Measurements from ENCODE around the gene ATP11A.
"Not testable (repeated sequence)": the region's sequence is repeated elsewhere in the genome, so short reads cannot be mapped to it uniquely, and the experiment has no call there.

The ATP11A gene

DNA sequence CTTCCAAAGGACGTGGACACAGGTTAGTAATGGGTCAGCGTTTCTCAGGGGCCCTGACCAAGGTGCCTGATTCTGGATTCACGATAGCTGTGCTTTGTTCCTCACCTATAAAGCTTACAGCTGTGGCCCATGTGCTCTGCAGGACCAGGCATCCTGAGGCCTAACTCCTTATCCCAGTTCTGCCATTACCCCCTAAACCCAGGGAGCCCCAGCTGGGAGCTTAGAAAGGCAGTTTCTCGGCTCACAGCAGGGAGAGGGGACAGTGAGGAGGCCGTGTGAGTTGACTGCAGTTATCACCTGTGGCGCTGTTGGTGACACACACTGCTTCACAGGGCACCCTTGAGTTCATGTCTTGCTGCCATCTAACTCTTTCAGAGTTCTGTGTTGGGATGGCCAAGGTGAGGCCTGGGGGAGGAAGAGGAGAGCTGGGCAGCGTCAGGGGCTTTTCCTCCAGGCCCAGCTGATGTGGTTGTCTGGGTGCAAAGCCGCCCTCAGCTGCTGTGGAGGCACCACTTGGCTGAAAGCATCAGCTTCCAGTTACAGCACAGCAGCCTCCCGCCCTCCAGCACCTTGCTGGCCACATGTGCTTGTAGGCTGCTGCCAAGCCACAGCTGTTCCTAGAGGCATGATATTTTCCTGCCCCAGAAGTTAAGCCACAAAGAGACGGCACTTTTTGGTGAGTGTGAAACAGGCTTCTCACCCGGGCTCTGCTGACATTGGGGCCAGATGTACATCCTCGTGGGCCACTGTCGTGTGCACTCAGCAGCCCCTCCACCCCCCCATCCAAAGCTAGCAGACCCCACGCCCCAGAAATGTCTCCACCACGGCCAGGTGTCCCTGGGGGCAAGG lies 179.6 kb downstream of the ATP11A start:
- no peak for DNase-seq

DNA sequence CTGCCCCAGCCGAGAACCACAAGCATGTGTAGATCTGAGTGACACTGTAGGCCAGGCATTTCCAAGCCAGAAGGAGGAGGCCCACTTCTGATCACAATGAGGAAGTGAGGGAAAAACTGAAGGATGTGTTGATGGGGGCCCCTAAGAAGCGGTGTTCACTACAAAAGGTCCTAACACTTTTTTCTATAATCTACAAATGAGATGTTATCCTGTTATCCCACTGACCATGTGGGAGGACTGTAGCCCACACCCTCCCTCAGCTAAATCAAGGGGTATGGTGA lies 180.2 kb downstream of the ATP11A start:
- no peak for DNase-seq

DNA sequence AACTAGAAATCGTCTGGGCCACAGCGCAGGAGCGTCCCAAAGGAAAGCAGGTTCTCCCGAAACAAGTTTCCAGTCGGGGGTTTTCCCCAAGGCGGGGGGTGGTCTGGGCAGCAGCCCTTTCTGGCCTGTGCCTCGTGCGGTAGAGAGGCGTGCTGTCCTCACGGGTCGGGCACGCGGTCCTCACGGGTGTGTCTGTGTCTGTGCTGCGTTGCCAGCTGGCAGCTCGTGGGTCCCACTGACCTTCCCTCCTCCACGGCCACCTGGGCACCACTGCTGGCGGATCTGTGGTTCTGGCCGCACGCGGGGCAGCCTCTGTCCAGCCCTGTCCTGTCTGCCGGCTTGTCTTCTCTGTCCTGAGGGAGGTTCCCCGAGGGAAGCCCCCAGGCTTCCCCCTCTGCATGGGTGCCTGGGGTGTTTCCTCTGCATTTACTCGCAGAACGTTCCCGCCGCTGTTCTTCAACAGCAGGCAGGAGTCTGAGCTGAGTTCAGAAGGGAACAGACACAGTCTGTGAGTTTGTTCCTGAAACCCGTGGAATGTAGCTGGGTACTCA lies 181.0 kb downstream of the ATP11A start:
- DNase-seq, result no peak

DNA sequence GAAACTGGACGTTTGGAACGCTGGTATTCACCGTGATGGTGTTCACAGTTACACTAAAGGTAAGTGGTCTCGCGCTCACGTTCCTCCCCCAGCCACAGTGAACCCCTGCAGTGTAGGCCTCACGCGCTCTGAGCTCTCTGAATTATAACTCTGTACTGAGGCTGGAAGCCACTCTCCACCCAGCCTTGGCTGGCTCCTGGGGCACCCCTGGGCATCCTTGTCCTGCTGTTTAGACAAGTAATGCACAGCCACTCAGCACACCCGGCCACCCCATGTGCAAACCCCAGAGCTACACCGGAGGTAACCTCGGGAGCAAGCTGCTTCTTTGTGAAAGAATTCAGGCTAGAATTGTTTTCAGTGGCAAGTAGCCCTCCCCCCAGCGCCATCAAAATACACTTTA lies 181.9 kb downstream of the ATP11A start:
- DNase-seq, result no peak

DNA sequence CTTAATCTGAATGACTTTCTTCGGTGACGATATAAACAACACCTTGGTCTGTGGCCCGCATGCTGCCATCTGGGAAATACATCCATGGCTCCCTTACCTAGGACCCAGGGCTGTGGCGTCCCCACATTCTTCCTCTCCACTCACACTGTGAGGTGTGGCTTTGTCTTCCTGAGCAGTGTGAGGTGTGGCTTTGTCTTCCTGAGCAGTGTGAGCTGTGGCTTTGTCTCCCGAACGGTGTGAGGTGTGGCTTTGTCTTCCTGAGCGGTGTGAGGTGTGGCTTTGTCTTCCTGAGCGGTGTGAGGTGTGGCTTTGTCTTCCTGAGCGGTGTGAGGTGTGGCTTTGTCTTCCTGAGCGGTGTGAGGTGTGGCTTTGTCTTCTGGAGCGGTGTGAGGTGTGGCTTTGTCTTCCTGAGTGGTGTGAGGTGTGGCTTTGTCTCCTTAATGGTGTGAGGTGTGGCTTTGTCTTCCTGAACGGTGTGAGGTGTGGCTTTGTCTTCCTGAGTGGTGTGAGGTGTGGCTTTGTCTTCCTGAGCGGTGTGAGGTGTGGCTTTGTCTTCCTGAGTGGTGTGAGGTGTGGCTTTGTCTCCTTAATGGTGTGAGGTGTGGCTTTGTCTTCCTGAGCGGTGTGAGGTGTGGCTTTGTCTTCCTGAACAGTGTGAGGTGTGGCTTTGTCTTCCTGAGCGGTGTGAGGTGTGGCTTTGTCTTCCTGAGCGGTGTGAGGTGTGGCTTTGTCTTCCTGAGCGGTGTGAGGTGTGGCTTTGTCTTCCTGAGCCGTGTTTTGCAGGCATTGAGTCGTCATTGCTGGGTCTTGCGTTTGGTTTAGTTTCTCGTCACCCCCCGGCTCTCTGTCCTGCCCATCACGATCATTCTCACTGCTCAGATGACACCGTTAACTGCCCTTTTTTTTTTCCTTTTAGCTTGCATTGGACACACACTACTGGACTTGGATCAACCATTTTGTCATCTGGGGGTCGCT lies 183.1 kb downstream of the ATP11A start:
- not testable (repeated sequence) for DNase-seq

DNA sequence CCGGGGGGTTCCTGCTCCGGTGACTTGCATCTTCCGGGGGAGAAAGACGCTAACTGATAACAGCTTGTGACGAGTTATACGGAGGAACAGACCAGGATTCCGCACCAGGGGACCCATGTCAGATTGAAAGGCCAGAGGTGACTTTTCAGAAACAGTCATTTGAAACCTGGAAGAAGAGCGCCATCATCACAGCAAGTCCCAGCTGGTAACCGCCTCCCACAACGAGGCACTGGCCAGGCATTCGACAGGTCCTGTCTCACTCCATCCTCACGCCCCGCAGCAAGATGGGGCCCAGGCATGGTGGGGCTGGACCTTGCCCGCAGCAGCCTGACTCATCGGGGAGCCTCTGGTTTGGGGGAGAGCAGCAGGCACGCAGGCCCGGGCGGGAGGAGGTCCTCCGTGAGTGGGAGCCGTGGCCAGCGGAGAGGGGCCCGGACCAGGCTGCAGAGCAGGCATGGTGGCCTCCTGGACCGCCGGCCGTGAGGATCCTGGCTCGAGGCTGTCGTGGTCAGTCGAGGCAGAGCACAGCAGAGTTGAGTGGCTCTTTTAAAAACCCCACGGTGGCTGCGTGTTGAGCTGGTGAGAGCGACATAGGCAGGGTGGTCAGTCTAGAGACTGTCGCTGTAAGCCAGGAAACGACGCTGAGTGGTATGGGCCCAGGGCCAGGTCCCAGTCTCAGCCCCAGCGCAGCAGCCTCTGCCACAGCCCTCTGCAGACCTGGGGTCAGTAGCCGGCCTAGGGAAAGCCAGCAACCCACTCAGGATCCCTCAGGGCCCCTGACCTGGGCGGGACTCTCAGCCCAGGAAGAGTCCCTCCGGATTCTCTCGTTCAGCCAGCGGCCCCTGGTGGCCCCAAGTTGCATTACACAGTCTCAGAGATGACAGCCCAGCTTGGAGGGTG lies 184.3 kb downstream of the ATP11A start:
- peak in 2 of 4 experiments; percentile 38 to 50 for DNase-seq

DNA sequence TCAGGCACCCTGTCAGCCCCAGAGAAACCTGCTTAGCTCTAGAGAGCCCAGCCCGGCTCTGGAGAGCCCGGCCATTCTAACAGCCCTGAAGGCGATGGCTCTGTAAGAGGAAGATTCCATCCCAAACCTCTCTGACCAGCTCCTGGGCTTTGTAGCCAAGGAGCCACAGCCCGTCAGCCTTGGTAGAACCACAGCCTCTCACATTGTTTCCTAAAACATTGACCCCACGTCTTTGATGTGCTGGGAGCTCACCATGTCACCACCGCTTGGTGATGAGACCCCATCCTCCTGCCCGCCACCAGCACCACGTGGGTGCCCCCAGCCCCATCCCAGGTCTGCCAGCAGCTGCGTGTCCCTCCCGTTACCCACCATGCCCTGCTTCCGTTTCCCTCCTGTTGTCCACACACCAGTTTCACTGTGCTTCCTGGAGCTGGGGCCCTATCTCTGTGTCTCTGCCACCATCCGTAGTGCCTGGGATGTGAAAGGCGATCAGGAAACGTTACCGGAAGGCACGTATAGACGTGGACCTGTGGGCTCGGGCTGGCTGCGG lies 185.0 kb downstream of the ATP11A start:
- no peak for DNase-seq

DNA sequence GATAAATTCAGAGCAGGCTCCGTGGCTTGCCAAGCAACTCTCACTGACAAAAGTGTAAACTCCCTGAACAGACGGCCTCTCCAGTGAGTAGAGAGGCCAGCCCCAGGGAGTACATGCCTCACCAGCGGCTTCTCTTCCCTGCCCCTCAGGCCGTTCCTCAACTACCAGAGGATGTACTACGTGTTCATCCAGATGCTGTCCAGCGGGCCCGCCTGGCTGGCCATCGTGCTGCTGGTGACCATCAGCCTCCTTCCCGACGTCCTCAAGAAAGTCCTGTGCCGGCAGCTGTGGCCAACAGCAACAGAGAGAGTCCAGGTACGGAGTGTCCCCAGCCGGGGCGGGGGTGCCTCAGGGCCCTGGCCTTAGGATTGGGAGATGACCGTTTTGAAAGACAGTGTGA lies 185.8 kb downstream of the ATP11A start:
- DNase-seq, result no peak

DNA sequence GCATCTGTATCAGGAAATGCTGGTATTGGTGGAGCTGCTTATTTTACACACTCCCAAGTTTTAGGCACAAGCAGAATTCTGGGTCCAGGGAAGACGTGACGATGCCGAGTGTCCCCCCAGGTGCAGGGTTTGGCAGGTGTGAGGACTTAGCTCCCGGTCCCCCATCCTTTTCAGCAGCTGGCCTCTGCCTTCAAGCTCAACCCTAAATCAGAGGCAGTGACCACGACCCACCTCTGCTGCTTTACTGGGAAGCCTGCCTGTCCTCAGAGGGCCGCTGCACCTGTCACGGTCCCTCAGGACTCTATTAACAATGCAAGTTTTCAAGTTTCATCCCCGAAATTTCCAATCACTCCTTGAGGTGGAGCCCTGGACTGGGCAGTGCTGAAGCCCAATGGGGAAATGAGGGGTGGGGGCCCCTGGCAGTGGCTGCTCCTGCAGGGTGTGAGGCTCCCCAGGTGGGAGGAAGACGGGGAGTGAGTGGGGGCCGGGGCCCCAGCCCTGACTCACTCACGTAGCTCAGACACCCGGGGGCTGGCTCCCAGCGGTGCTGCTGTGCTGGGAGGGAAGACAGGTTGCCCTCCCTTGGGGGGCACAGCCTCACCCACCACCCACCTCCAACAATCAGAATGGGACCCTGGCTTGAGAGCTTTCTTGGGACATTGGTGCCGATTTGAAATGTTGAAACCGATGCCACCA lies 186.6 kb downstream of the ATP11A start:
- DNase-seq, result no peak

DNA sequence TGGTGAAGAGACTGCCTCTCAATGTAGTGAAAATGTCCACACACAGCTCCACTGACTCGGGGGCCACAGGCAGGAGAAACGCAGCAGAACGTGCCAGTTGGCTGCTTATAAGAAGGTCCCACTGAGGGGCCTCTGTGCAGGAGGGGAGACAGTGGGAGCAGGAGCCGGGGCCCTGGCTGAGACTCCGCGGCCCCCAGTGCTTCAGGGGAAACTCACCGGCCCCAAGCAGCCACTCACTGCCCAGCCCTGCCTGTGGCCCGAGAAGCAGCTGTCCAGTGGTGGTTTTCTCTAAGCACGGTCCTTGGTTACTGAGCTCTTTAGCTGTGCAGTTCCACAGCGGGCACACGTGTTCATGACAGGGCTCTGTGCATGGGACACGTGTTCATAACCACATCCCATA lies 187.2 kb downstream of the ATP11A start:
- no peak for DNase-seq

DNA sequence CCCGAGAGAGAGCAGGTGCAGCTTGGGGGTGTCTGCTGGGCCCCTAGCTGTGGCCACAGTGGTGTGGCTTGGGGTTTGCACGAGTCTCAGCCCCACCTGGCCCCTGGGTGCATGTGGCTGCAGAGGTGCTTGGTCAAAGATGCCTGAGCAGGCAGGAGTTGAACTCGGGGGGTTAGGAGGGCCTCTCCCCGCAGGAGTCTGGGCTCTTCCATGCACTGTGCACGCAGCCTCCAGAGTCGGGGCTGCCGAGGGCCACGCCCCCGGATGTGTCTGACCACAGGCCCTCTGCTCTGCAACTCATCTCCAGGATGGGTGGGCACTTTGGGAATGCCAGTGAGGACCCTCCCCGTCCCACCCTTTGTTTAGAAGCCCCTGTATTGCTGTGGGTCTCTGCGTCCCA lies 187.7 kb downstream of the ATP11A start:
- no peak for DNase-seq

DNA sequence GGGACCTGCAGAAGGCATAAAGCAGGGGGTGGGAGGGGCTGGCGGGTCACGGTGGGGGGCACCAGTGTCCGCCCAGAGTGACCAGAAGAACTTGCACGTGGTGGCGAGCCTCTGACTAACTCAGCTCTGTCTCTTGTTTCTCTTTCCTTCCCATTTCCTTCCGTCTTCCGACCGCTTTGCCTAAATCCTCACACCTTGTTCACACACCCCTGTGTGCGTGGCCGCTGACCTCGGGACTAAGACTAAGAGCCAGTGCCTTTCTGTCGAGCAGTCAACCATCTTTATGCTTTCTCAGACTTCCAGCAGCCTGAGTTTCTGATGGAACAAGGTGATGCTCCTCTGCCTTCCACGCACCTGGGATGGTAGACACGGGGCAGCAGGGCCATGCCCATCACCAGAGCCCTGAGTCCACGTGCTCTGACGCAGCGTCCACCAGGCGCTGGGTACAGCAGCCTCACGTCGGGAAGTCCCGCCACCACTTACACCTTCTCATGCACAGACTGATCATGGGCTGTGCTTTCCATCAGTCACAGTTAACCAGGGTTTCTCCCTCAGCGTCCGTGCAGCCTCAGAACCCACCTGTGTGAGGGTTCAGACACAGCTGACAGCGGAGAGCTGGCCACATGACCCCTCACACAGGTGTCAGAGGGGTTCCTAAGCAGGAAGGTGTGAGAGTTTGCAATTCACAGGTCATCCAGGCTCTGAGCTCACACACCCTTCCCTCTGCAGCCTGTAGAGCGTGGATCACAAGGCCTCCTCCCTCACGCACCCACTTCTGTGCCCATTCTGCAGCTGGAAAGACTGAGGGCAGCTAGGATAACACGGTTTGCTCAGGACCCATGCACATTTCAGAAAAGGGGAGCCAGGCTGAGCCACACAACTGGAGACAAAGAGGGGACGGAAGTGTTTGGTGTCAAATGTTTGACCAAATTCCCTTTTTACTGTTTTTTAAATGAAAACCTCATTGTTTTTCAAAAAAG lies 188.4 kb downstream of the ATP11A start:
- no peak for DNase-seq

DNA sequence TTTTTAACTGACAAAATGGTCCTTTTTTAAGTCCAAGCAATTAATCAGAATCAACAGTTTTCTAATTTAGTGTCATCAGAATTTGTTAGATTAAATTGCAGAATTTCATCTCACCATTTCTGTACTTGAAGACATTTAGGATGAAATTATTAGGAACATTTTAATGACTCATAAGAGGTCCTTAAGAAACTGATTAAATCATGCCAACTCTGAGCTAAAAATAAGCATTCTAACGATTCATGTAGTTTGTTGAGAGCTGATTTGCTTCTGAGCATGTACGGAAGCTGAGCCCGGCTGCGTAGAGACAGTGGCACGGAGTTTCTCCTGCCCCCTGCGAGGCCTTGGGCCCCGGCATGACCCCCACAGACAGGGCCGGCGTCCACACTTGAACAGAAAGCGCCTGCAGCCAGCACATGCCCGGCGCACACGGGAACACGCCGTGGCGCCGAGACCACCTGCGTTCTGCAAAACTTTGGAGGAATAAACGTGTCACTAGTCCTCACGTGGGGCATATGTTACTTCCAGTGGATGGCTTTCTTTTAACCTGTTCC lies 189.5 kb downstream of the ATP11A start:
- no peak for DNase-seq

DNA sequence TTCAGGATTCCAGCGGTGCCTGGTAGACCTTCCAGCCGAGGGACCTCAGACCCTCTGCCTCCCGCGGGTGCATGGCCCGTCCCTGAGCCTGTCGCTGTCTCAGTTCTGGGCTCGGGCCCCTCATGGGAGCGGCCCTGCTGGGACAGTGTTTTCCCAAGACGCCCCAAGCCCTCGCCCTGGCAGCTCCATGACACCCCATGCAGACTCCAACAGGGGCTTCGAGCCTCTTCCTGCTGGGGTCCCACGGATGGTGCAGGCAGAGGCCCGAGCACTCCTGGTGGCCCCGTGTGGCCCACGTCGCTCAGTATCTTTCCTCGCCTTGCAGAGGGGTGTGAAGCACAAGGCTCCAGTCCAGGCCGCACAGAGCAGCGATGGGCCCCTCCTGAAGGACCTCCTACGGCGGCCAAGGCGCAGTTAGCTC lies 190.4 kb downstream of the ATP11A start:
- DNase-seq, result no peak

DNA sequence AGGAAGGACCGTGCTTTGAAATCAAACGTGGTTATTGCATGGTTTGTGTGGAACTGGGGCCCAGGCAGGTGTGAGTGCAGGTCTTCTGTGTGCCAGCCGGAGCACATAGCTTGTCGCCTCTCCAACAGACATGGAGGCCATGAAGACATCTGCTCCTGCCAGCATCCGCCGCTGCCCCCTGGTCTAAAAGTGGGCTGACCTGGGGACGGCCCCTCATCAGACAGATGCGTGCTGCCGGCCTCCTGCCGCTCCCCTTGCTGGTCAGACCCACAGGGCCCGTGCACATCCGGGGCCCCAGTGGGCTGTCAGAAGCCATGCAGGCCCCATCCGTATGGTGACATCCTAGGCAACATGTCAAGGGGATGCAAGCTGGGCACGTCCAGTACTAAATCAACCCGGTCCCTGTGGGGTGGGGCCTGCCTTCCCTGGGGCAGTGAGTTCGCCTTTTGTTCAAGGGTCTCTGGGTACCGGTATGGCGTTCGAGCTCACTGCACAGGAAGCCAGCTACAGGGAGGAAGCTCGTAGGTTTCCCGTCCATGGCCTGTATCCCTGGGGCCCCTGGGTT lies 191.2 kb downstream of the ATP11A start:
- no peak for DNase-seq

DNA sequence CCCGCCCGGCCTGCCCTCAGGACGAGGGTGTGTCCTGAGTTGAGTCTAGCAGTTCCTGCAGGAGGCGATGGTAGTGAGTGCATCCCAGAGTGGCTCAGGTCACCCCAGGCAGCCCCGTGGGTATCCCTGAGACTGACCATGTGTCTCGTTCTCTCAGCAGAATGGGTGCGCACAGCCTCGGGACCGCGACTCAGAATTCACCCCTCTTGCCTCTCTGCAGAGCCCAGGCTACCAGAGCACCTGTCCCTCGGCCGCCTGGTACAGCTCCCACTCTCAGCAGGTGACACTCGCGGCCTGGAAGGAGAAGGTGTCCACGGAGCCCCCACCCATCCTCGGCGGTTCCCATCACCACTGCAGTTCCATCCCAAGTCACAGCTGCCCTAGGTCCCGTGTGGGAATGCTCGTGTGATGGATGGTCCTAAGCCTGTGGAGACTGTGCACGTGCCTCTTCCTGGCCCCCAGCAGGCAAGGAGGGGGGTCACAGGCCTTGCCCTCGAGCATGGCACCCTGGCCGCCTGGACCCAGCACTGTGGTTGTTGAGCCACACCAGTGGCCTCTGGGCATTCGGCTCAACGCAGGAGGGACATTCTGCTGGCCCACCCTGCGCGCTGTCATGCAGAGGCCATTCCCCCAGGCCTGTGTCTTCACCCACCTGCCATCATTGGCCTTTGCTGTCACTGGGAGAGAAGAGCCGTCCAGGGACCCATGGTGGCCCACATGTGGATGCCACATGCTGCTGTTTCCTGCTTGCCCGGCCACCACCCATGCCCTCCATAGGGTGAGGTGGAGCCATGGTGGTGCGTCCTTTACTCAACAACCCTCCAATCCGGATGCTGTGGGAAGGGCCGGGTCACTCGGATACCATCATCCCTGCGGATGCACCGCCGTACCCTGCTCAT lies 192.1 kb downstream of the ATP11A start:
- no peak for DNase-seq

DNA sequence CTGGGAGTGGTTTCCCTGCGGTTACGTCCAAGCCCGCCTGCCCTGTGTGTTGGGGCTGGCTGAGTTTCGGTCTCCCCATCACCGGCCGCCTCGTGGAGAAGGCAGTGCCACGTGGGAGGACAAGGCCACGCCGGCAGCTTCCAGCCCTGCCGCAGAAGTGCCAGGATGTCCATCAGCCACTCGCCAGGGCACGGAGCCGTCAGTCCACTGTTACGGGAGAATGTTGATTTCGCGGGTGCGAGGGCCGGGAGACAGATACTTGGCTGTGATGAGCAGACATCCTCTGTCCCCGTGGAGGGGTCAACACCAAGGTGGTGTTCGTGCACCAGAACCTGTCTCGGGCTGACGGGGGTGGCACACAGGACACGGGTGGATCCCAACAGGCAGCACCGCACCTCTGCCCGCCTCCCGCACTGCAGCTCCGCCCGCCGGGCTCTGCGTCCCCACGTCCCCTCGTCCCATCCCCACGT lies 192.8 kb downstream of the ATP11A start:
- DNase-seq, result no peak

DNA sequence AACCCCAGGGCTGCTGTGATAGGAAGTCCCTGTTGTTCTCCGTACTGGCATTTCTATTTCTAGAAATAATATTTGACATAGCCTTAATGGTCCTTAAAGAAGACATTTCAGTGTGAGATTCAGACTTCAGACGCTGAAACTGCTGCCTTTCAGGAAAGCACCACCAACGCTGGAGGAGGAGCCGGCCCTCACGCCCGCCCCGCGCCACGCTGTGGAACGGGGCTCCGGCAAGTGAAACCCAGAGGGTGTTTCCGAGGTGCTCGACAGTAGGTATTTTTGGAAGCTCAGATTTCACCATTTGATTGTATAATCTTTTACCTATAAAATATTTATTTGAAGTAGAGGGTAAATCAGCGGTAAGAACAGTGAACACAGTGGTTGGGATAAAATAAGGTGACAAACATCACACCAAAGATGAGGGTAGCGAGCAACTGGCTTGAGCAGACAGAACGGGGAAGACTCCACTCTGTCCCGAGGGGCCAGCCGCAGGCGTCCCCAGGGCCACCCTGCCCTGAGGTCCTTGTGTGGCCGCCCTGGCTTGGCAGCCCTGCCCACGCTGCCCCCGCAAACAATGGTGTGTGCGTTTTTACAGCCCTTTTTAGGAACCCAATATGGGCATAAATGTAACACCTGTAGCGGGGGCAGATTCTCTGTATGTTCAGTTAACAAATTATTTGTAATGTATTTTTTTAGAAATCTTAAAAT lies 193.6 kb downstream of the ATP11A start:
- no peak for DNase-seq

Measured in activated CD4-positive, CD25-positive, alpha-beta regulatory T cell (primary cell).